Measurements from ENCODE around the gene ACSL1. TPM values are rescaled to one million over a fixed set of nuclear protein-coding genes. Genes with fewer than 3 reads are reported as not detected.

ACSL1 gene
- total and polyA plus RNA-seq, 9 of the 15 experiments (the other 6 are each of a cell fraction or from before 2014, with no cell fraction given), result 6.7 to 24.1 (median 15.0) TPM

GRCh38 chr4:184733654-184734524 lies 91.9 kb downstream of the ACSL1 start, which contains the start of gene CENPU (continued):
- TF ChIP-seq ZNF407 (IDR thresholded peaks at IDR 0.05; ENCODE audit: low read depth), result no peak
- TF ChIP-seq POLR2G (IDR thresholded peaks at IDR 0.05; ENCODE audit: low read depth, low read length), result peak; percentile 98
- peak; percentile 48; the same call in 1 of the 2 replicates for TF ChIP-seq KLF13 (tag; IDR thresholded peaks at IDR 0.05; ENCODE audit: borderline replicate concordance, low read depth)
- TF ChIP-seq IRF1 (CRISPR knock-in tag; IDR thresholded peaks at IDR 0.05; ENCODE audit: borderline replicate concordance), result no peak
- no peak for TF ChIP-seq KDM2B (CRISPR knock-in tag; IDR thresholded peaks at IDR 0.05)
- TF ChIP-seq PTRF (tag; IDR thresholded peaks at IDR 0.05), result no peak
- TF ChIP-seq TFAM (CRISPR knock-in tag; conservative IDR thresholded peaks at IDR 0.05), result no peak
- peak; percentile 97 for TF ChIP-seq FIP1L1 (IDR thresholded peaks at IDR 0.05; ENCODE audit: low read depth, low read length, poor library complexity, severe bottlenecking)
- TF ChIP-seq ZNF124 (CRISPR knock-in tag; IDR thresholded peaks at IDR 0.05), result no peak
- TF ChIP-seq EHMT2 (IDR thresholded peaks at IDR 0.05), result no peak
- no peak; the same call in 1 of the 2 replicates for TF ChIP-seq RUNX1 (IDR thresholded peaks at IDR 0.05; ENCODE audit: low read depth)
- no peak for TF ChIP-seq HEY1 (CRISPR knock-in tag; IDR thresholded peaks at IDR 0.05; ENCODE audit: borderline replicate concordance)
- peak; percentile 83 for TF ChIP-seq ZNF740 (CRISPR knock-in tag; IDR thresholded peaks at IDR 0.05)
- TF ChIP-seq ZNF740 (tag; IDR thresholded peaks at IDR 0.05), result no peak
- TF ChIP-seq SRSF1 (IDR thresholded peaks at IDR 0.05; ENCODE audit: low read depth, low read length), result no peak
- TF ChIP-seq LARP7 (IDR thresholded peaks at IDR 0.05), result peak; percentile 75; the same call in 1 of the 2 replicates
- TF ChIP-seq KDM4B (IDR thresholded peaks at IDR 0.05; ENCODE audit: borderline replicate concordance in 2 of 2, low read depth in 1 of 2), result no peak; a peak in 1 of 4 replicates
- peak; percentile 44; the same call in 1 of the 2 replicates for TF ChIP-seq C11orf30 (IDR thresholded peaks at IDR 0.05; ENCODE audit: low read depth)

Data from K562 (cell line).